Pancreas (tissue), 10 donors: ENCODE results near the gene KCNMA1. TPM values are rescaled to one million over a fixed set of nuclear protein-coding genes. Genes with fewer than 3 reads are reported as not detected.

ENCODE experiments used
- ATAC-seq, 4 donors: fragments of 200-7000 bp; cut with Tn5 transposase; one replicate each; pipeline versions ENCODE4 v1.8.0 to v1.9.1; 2020; ENCODE audit warnings: mild to moderate bottlenecking in 4 of 4, moderate library complexity in 4 of 4
- DNase-seq, 6 donors: peaks; one replicate each; pipeline ENCODE4 v3.0.0-alpha.2; 2020
- FAIRE-seq: peaks from 2 replicates; lab custom pipeline; 2012; peaks lifted over from hg19 to GRCh38; lab: Jason Lieb, UNC
- H3K27ac ChIP-seq, 4 donors: fragments of 200-600 bp; sonication (generic); 1 replicate in 3 of 4; 2 replicates in 1 of 4; pipeline versions ENCODE4 v1.5.0 to v1.8.0; 2020
- H3K27me3 ChIP-seq, 4 donors: fragments of 200-600 bp; one replicate each; pipeline ENCODE4 v1.8.0; 2021
- H3K36me3 ChIP-seq, 3 donors: fragments of 200-600 bp; sonication (generic) in 1 of 3; one replicate each; pipeline versions ENCODE4 v1.5.0 to v1.8.0; 2020 to 2021
- H3K4me1 ChIP-seq, 3 donors: fragments of 200-600 bp; one replicate each; pipeline ENCODE4 v1.8.0; 2021
- H3K4me3 ChIP-seq, 4 donors: fragments of 200-600 bp; sonication (generic) in 2 of 4; one replicate each; pipeline versions ENCODE4 v1.5.0 to v1.8.0; 2020 to 2021
- H3K9me3 ChIP-seq, 4 donors: fragments of 200-600 bp; one replicate each; pipeline ENCODE4 v1.8.0; 2021
- CTCF ChIP-seq, 4 donors: fragments of 200-600 bp; sonication (generic) in 3 of 4; IDR thresholded peaks; one replicate each; pipeline versions ENCODE4 v1.5.0 to v1.8.0; 2021; ENCODE audit warnings: antibody characterized with exemption in 4 of 4
- WGBS, 2 donors: extraction: QIAGEN DNeasy Blood & Tissue Kit; methylation state at CpG; one replicate each; pipeline ENCODE4 v1.1.7; 2013; 5-methylcytosine and 5-hydroxymethylcytosine counted together
- intact Hi-C, 3 donors: fragments of 100-400 bp; cut with DNase I; formaldehyde crosslinking; loops; one replicate each; pipeline versions ENCODE4 v1.11.1 to v1.14.2; 2022
- polyA plus RNA-seq, 2 donors: library from polyadenylated mRNA; stranded (reverse); fragments of 200-250 nt; gene quantifications; one replicate each; pipeline ENCODE4 v1.2.3, GENCODE V29; 2013
- total RNA-seq, 6 donors: library from RNA; stranded (reverse); fragmentation: NEBNext Ultra II Directional in 4 of 6; extraction: Animal tissue kit (Norgen Biotek cat#: 25700) in 4 of 6; gene quantifications; one replicate each; pipeline versions ENCODE4 v1.2.1 to v1.2.4, GENCODE V29; 2021 to 2023
- donor health status: healthy with polysubstance abuse.
- donor health status: DM: no; HTN: no; CAD: no; lungs with moderate emphysema.
- donor health status: DM: no; HTN: no; CAD: no.
- donor health status: control.
- donor health status: control.
- donor health status: Bipolar disorder and iron deficiency.
- donor health status: DM: yes; HTN: yes; CAD: no.
- donor health status: DM: no; HTN: no; CAD: no.
- donor health status: DM: no; HTN: no; CAD: no.
- donor health status: DM: yes; HTN: yes; CAD: no.

KCNMA1 gene
- total and polyA plus RNA-seq, 8 donors, result 3.5 to 19.4 (median 9.3) TPM

GRCh38 chr10:76882245-76882644 is 755.4 kb downstream of the KCNMA1 start:
- intact Hi-C loops, result no loop called here
- H3K27me3 ChIP-seq, result no peaks in the 10 kb centered on the region
- WGBS, 2 donors, result 80 to 95% methylated on average over 6 of the region's 6 CpGs
- no peak overlapping the region for H3K4me3 ChIP-seq
- DNase-seq, result no peak
- no peaks in the 10 kb centered on the region for H3K36me3 ChIP-seq
- no peak for TF ChIP-seq CTCF (IDR thresholded peaks at IDR 0.05)
- no peaks in the 10 kb centered on the region for H3K9me3 ChIP-seq
- no peak for FAIRE-seq
- no peak overlapping the region for H3K27ac ChIP-seq
- peaks cover 0 to 5% (median 0%) of the 10 kb centered on the region in 3 donors for H3K4me1 ChIP-seq
- peak in 1 of 4 donors; percentile 39 for ATAC-seq

- FAIRE-seq (no peak), DNase-seq (no peak), ATAC-seq (no peak)
- Histone ChIP-seq H3K27ac (no peak overlapping the region), H3K4me3 (no peak overlapping the region), H3K36me3 (no peaks in the 10 kb centered on the region), H3K9me3 (no peaks in the 10 kb centered on the region), H3K27me3 (no peaks in the 10 kb centered on the region), H3K4me1 (peaks cover 0 to 5% (median 0%) of the 10 kb centered on the region in 3 donors)
- WGBS, 2 donors, result 87 to 94% methylated on average over 3 of the region's 3 CpGs
- intact Hi-C loops, result no loop called here
- TF ChIP-seq CTCF (IDR thresholded peaks at IDR 0.05), result no peak
These were observed 756.0 kb downstream of the KCNMA1 start for GRCh38 chr10:76881477-76882220.

GRCh38 chr10:76880931-76881330 is 756.7 kb downstream of the KCNMA1 start:
- 89 to 92% methylated on average over 4 of the region's 4 CpGs for WGBS, 2 donors
- FAIRE-seq, result no peak

GRCh38 chr10:76879116-76879913 is 758.3 kb downstream of the KCNMA1 start:
- H3K4me3 ChIP-seq, result no peak overlapping the region
- ATAC-seq, result peak in 1 of 4 donors; percentile 14
- intact Hi-C loops, result no loop called here
- H3K27me3 ChIP-seq, result no peaks in the 10 kb centered on the region
- H3K4me1 ChIP-seq, result peaks cover 0 to 5% (median 0%) of the 10 kb centered on the region in 3 donors
- WGBS, 2 donors, result 41 to 43% methylated on average over 9 of the region's 9 CpGs
- no peak overlapping the region for H3K27ac ChIP-seq
- no peak for DNase-seq
- FAIRE-seq, result no peak
- no peaks in the 10 kb centered on the region for H3K36me3 ChIP-seq
- TF ChIP-seq CTCF (IDR thresholded peaks at IDR 0.05), result no peak
- H3K9me3 ChIP-seq, result no peaks in the 10 kb centered on the region

More at GRCh38 chr10:76880931-76881330, 756.7 kb downstream of the KCNMA1 start:
- Histone ChIP-seq H3K9me3 (no peaks in the 10 kb centered on the region), H3K27ac (no peak overlapping the region), H3K36me3 (no peaks in the 10 kb centered on the region), H3K27me3 (no peaks in the 10 kb centered on the region), H3K4me3 (no peak overlapping the region), H3K4me1 (peaks cover 0 to 5% (median 0%) of the 10 kb centered on the region in 3 donors)
- no peak for ATAC-seq
- no peak for TF ChIP-seq CTCF (IDR thresholded peaks at IDR 0.05)
- DNase-seq, result no peak
- intact Hi-C loops, result no loop called here
